IPS-11a (cell line): ENCODE measurements around the gene TUNAR.
"Not testable (repeated sequence)": the region's sequence is repeated elsewhere in the genome, so short reads cannot be mapped to it uniquely, and the experiment has no call there.

Experiments
- H3K4me3 ChIP-seq: one replicate; pipeline ENCODE4 v1.5.1; 2013; ENCODE audit warnings: low read depth, low read length, control low read depth

Gene TUNAR

GRCh38 chr14:95968048-95968447 is 91.4 kb downstream of the TUNAR start:
- not testable (repeated sequence) for H3K4me3 ChIP-seq
